LNCaP clone FGC (cell line): ENCODE data around the gene MYL3.
"Not testable (repeated sequence)": the region's sequence is repeated elsewhere in the genome, so short reads cannot be mapped to it uniquely, and the experiment has no call there.

Experiments used
- DNase-seq: peaks from one replicate; pipeline ENCODE4 v3.0.0-alpha.2; 2011; ENCODE audit warnings: low read depth
- H3K4me3 ChIP-seq: 2 replicates; pipeline ENCODE4 v1.5.1; 2011; ENCODE audit warnings: mild to moderate bottlenecking, low read depth, low read length, control low read depth
- TF ChIP-seq, protein P1 (sequence below): IDR thresholded peaks from 2 replicates; pipeline ENCODE4 v1.5.1; 2012; ENCODE audit warnings: mild to moderate bottlenecking; ENCODE audit not compliant: control insufficient read depth, insufficient read depth; ENCODE audit errors: extremely low read depth

Gene MYL3

DNA sequence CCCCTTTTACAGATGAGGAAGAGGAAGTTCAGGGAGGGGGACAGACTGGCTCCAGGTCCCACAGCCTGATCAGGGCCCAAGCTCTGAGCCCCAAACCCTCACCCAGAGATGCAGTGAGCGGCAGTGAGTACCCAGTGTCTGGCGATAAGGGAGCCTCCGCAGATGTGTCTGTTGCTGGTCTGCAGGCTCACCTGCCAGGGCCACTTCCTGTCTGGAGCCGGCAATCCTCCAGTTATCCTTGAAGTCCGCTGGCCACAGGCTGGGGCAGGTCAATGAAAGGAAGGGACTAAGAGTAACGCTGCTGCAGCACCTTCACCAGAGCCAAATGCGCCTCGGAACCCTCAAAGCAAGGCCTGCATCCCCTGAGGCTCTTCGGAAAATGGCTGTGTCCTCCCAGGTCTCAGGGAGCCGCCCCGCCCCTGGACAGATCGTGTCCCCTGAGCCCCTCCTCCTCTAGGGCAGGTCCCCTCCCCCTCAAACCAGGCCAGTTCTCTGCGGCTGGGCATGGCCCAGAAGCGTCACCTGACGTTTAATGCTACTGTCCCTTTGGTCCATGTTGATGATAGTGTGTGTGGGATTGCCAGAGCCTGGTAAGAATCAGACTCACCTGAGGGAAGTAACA, 51.5 kb downstream of the MYL3 start:
- TF ChIP-seq, protein P1, sequence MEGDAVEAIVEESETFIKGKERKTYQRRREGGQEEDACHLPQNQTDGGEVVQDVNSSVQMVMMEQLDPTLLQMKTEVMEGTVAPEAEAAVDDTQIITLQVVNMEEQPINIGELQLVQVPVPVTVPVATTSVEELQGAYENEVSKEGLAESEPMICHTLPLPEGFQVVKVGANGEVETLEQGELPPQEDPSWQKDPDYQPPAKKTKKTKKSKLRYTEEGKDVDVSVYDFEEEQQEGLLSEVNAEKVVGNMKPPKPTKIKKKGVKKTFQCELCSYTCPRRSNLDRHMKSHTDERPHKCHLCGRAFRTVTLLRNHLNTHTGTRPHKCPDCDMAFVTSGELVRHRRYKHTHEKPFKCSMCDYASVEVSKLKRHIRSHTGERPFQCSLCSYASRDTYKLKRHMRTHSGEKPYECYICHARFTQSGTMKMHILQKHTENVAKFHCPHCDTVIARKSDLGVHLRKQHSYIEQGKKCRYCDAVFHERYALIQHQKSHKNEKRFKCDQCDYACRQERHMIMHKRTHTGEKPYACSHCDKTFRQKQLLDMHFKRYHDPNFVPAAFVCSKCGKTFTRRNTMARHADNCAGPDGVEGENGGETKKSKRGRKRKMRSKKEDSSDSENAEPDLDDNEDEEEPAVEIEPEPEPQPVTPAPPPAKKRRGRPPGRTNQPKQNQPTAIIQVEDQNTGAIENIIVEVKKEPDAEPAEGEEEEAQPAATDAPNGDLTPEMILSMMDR: no peak
- DNase-seq: no peak
- no peak overlapping the region for H3K4me3 ChIP-seq

DNA sequence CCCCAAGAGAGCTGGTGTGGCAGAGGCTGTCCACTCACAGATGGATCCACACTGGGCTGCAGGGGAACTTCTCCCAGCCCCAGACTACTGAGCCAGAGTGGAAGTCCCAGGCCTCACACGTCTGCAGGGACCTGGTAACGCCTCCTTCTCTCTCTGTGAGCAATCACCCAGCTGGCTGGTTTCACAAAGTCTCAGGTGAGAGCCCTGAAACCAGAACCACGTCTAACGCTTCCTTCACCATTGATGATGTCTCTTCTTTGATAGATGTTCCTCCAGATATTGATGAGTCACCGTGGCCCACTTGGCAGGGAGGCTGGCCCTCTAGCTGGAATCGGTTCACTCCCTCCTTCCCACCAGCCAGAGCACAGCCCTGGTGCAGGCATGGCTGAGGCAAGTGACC, 54.5 kb downstream of the MYL3 start:
- DNase-seq, H3K4me3 ChIP-seq: not testable (repeated sequence)
